ENCODE measurements around the gene AKAP8. TPM values are rescaled to one million over a fixed set of nuclear protein-coding genes. Genes with fewer than 3 reads are reported as not detected.

The AKAP8 gene
- total RNA-seq, 1 donor from 2014 or later, result 62.1 TPM

GRCh38 chr19:15315101-15315500 lies 64.5 kb downstream of the AKAP8 start:
- no peak overlapping the region for H3K27ac Mint-ChIP-seq

GRCh38 chr19:15313649-15314279 lies 65.8 kb downstream of the AKAP8 start:
- H3K4me3 Mint-ChIP-seq (ENCODE audit: low read depth), result no peak overlapping the region
- no peak for DNase-seq (ENCODE audit: low spot score)

More at GRCh38 chr19:15315101-15315500, 64.5 kb downstream of the AKAP8 start:
- Mint-ChIP-seq H3K4me3 (ENCODE audit: low read depth) (no peak overlapping the region), H3K9me3 (no peaks in the 10 kb centered on the region), H3K27me3 (ENCODE audit: low read depth) (no peaks in the 10 kb centered on the region), H3K36me3 (ENCODE audit: low read depth) (peaks cover 13% of the 10 kb centered on the region), H3K4me1 (ENCODE audit: low read depth) (peaks cover 50% of the 10 kb centered on the region)
- no peak for DNase-seq (ENCODE audit: low spot score)
- intact Hi-C loops (cut with micrococcal nuclease), result no loop called here

GRCh38 chr19:15307169-15307568 lies 72.4 kb downstream of the AKAP8 start:
- Mint-ChIP-seq H3K27ac (no peak overlapping the region), H3K9me3 (no peaks in the 10 kb centered on the region), H3K27me3 (ENCODE audit: low read depth) (no peaks in the 10 kb centered on the region), H3K4me1 (ENCODE audit: low read depth) (peaks cover 51% of the 10 kb centered on the region), H3K4me3 (ENCODE audit: low read depth) (no peak overlapping the region), H3K36me3 (ENCODE audit: low read depth) (peaks cover 16% of the 10 kb centered on the region)
- intact Hi-C loops (cut with micrococcal nuclease), result no loop called here
- DNase-seq (ENCODE audit: low spot score), result no peak

More at GRCh38 chr19:15313649-15314279, 65.8 kb downstream of the AKAP8 start:
- Mint-ChIP-seq H3K4me1 (ENCODE audit: low read depth) (peaks cover 46% of the 10 kb centered on the region), H3K36me3 (ENCODE audit: low read depth) (peaks cover 13% of the 10 kb centered on the region), H3K27me3 (ENCODE audit: low read depth) (no peaks in the 10 kb centered on the region), H3K9me3 (no peaks in the 10 kb centered on the region), H3K27ac (no peak overlapping the region)
- intact Hi-C loops (cut with micrococcal nuclease), result no loop called here

- Mint-ChIP-seq H3K4me1 (ENCODE audit: low read depth) (peaks cover 52% of the 10 kb centered on the region), H3K27me3 (ENCODE audit: low read depth) (no peaks in the 10 kb centered on the region), H3K36me3 (ENCODE audit: low read depth) (peaks cover 16% of the 10 kb centered on the region), H3K4me3 (ENCODE audit: low read depth) (no peak overlapping the region), H3K9me3 (no peaks in the 10 kb centered on the region), H3K27ac (no peak overlapping the region)
- no peak for DNase-seq (ENCODE audit: low spot score)
- intact Hi-C loops (cut with micrococcal nuclease), result no loop called here
These were observed 73.8 kb downstream of the AKAP8 start for GRCh38 chr19:15305582-15306334.

GRCh38 chr19:15304140-15304705 lies 75.4 kb downstream of the AKAP8 start:
- Mint-ChIP-seq H3K27me3 (ENCODE audit: low read depth) (no peaks in the 10 kb centered on the region), H3K4me3 (ENCODE audit: low read depth) (peak overlapping the region; percentile 3), H3K9me3 (no peaks in the 10 kb centered on the region), H3K36me3 (ENCODE audit: low read depth) (peaks cover 11% of the 10 kb centered on the region), H3K27ac (peak overlapping the region; percentile 91), H3K4me1 (ENCODE audit: low read depth) (peaks cover 55% of the 10 kb centered on the region)
- DNase-seq (ENCODE audit: low spot score), result no peak
- intact Hi-C loops (cut with micrococcal nuclease), result no loop called here

Other genes starting within 250 kb of the AKAP8 start
- not detected in 2 replicates for gene NOTCH3, start 178.8 kb downstream of the AKAP8 start, total RNA-seq
- 0.16 TPM in 1 of 2 replicates, not detected in the other for gene EPHX3, start 147.3 kb downstream of the AKAP8 start, total RNA-seq
- 104 and 108 TPM in 2 replicates for gene BRD4, start 47.2 kb downstream of the AKAP8 start, total RNA-seq
- gene AKAP8L, start 39.2 kb upstream of the AKAP8 start, total RNA-seq, result 76.6 and 87.4 TPM in 2 replicates
- 30.1 and 30.4 TPM in 2 replicates for gene WIZ, start 70.2 kb upstream of the AKAP8 start, total RNA-seq
- 107 TPM in 2 replicates for gene RASAL3, start 84.8 kb upstream of the AKAP8 start, total RNA-seq
- gene PGLYRP2, start 99.7 kb upstream of the AKAP8 start, total RNA-seq, result not detected in 2 replicates
- 0.14 TPM in 2 replicates for gene CYP4F22, start 128.7 kb upstream of the AKAP8 start, total RNA-seq
- not detected in 2 replicates for gene CYP4F8, start 235.4 kb upstream of the AKAP8 start, total RNA-seq